Measurements from ENCODE around the gene PRF1.

The PRF1 gene

GRCh38 chr10:70586348-70586930, 16.1 kb downstream of the PRF1 start:
- Histone ChIP-seq H3K4me3 (ENCODE audit: low read length) (no peak overlapping the region), H3K27ac (ENCODE audit: low read depth, low read length) (no peak overlapping the region), H3K9me2 (replicated peaks; ENCODE audit: control insufficient read depth, low read length) (no peaks in the 10 kb centered on the region), H3K27me3 (ENCODE audit: control insufficient read depth, low read length) (peaks cover 20% of the 10 kb centered on the region), H3K4me1 (ENCODE audit: control insufficient read depth, low read length) (no peaks in the 10 kb centered on the region), H4K20me1 (ENCODE audit: control insufficient read depth, insufficient read depth, low read depth, low read length) (no peaks in the 10 kb centered on the region), H3K79me2 (ENCODE audit: control insufficient read depth, low read length) (no peaks in the 10 kb centered on the region), H3F3A (ENCODE audit: control insufficient read depth, insufficient read depth) (no peaks in the 10 kb centered on the region), H3K4me2 (ENCODE audit: low read length) (no peak overlapping the region), H3K9me3 (ENCODE audit: control insufficient read depth, insufficient read depth, low read length) (no peaks in the 10 kb centered on the region), H3K36me3 (ENCODE audit: control insufficient read depth, low read length) (no peaks in the 10 kb centered on the region)
- TF ChIP-seq CTCF (IDR thresholded peaks at IDR 0.05; ENCODE audit: low read depth, low read length, poor library complexity, severe bottlenecking) (no peak), EZH2phosphoT487 (IDR thresholded peaks at IDR 0.05; ENCODE audit: borderline replicate concordance, low read length) (no peak)

DNA sequence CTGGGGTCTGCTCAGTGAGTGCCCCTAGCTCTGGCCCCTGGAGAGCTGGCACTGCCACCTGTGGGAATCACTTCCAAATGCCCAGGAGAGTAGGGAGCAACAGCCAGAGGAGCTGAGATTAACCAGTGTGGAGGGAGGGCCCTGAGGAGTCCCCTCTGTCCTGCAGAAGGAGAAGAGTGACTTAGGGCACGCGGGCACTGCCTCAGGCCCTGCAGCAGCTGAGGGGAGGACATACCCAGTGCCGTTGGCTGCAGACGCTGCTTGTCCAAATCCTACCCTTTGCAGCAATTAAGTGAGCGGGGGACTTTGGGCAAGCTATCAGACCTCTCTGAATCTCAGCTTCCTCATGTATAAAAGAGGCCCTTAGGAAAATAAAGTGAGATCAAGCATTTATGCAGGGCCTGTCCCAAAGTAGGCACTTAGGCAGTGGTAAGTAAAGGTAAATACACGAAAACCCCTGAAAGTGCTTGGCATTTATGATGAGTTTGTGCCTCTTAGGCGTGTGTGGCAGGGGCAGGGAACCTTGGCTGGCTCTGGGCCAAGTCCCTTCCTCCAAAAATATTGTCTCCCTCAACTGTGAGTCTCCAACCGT, 16.9 kb downstream of the PRF1 start:
- H3F3A ChIP-seq (ENCODE audit: control insufficient read depth, insufficient read depth), result no peaks in the 10 kb centered on the region
- no peaks in the 10 kb centered on the region for H3K79me2 ChIP-seq (ENCODE audit: control insufficient read depth, low read length)
- H3K4me1 ChIP-seq (ENCODE audit: control insufficient read depth, low read length), result no peaks in the 10 kb centered on the region
- H3K27me3 ChIP-seq (ENCODE audit: control insufficient read depth, low read length), result peaks cover 17% of the 10 kb centered on the region
- H3K9me2 ChIP-seq (replicated peaks; ENCODE audit: control insufficient read depth, low read length), result no peaks in the 10 kb centered on the region
- no peaks in the 10 kb centered on the region for H4K20me1 ChIP-seq (ENCODE audit: control insufficient read depth, insufficient read depth, low read depth, low read length)
- H3K27ac ChIP-seq (ENCODE audit: low read depth, low read length), result no peak overlapping the region
- no peaks in the 10 kb centered on the region for H3K36me3 ChIP-seq (ENCODE audit: control insufficient read depth, low read length)
- H3K4me3 ChIP-seq (ENCODE audit: low read length), result no peak overlapping the region
- no peaks in the 10 kb centered on the region for H3K9me3 ChIP-seq (ENCODE audit: control insufficient read depth, insufficient read depth, low read length)
- TF ChIP-seq EZH2phosphoT487 (IDR thresholded peaks at IDR 0.05; ENCODE audit: borderline replicate concordance, low read length) (no peak), CTCF (IDR thresholded peaks at IDR 0.05; ENCODE audit: low read depth, low read length, poor library complexity, severe bottlenecking) (no peak)
- no peak overlapping the region for H3K4me2 ChIP-seq (ENCODE audit: low read length)

- no peaks in the 10 kb centered on the region for H3F3A ChIP-seq (ENCODE audit: control insufficient read depth, insufficient read depth)
- no peaks in the 10 kb centered on the region for H3K9me2 ChIP-seq (replicated peaks; ENCODE audit: control insufficient read depth, low read length)
- no peaks in the 10 kb centered on the region for H3K36me3 ChIP-seq (ENCODE audit: control insufficient read depth, low read length)
- no peaks in the 10 kb centered on the region for H3K9me3 ChIP-seq (ENCODE audit: control insufficient read depth, insufficient read depth, low read length)
- no peak overlapping the region for H3K4me2 ChIP-seq (ENCODE audit: low read length)
- H3K4me3 ChIP-seq (ENCODE audit: low read length), result no peak overlapping the region
- H3K27me3 ChIP-seq (ENCODE audit: control insufficient read depth, low read length), result peaks cover 17% of the 10 kb centered on the region
- H3K27ac ChIP-seq (ENCODE audit: low read depth, low read length), result no peak overlapping the region
- no peaks in the 10 kb centered on the region for H3K4me1 ChIP-seq (ENCODE audit: control insufficient read depth, low read length)
- H4K20me1 ChIP-seq (ENCODE audit: control insufficient read depth, insufficient read depth, low read depth, low read length), result no peaks in the 10 kb centered on the region
- no peaks in the 10 kb centered on the region for H3K79me2 ChIP-seq (ENCODE audit: control insufficient read depth, low read length)
- TF ChIP-seq EZH2phosphoT487 (IDR thresholded peaks at IDR 0.05; ENCODE audit: borderline replicate concordance, low read length) (no peak), CTCF (IDR thresholded peaks at IDR 0.05; ENCODE audit: low read depth, low read length, poor library complexity, severe bottlenecking) (no peak)
Observed at GRCh38 chr10:70584909-70585544, 17.5 kb downstream of the PRF1 start.

All from DOHH2 (cell line).